Measurements from ENCODE around the gene SLFN5. TPM values are rescaled to one million over a fixed set of nuclear protein-coding genes. Genes with fewer than 3 reads are reported as not detected.
"Not testable (repeated sequence)": the region's sequence is repeated elsewhere in the genome, so short reads cannot be mapped to it uniquely, and the experiment has no call there.

The SLFN5 gene
- total RNA-seq, 1 experiment from 2014 or later = 37.0 TPM

DNA sequence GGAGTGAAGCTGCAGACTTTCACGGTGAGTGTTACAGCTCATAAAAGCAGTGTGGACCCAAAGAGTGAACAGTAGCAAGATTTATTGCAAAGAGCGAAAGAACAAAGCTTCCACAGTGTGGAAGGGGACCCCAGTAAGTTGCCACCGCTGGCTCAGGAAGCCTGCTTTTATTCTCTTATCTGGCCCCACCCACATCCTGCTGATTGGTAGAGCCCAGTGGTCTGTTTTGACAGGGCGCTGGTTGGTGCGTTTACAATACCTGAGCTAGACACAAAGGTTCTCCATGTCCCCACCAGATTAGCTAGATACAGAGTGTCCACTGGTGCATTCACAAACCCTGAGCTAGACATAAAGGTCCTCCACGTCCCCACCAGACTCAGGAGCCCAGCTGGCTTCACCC is 35.6 kb downstream of the SLFN5 start:
- DNase-seq (ENCODE audit: low read depth, low spot score); in situ Hi-C loops (cut with HindIII; ENCODE audit: low pct_unique_long_range_greater_than_20kb, low sequenced_read_pairs): not testable (repeated sequence)

DNA sequence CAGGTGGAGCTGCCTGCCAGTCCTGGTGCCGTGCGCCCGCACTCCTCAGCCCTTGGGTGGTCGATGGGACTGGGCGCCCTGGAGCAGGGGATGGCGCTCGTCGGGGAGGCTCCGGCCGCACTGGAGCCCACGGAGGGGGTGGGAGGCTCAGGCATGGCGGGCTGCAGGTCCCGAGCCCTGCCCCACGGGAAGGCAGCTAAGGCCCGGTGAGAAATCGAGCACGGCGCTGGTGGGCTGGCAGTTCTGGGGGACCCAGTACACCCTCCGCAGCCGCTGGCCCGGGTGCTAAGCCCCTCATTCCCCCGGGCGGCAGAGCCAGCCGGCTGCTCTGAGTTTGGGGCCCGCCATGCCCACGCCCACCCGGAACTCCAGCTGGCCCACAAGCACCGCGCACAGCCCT is 36.0 kb downstream of the SLFN5 start:
- in situ Hi-C loops (cut with HindIII; ENCODE audit: low pct_unique_long_range_greater_than_20kb, low sequenced_read_pairs); DNase-seq (ENCODE audit: low read depth, low spot score): not testable (repeated sequence)

DNA sequence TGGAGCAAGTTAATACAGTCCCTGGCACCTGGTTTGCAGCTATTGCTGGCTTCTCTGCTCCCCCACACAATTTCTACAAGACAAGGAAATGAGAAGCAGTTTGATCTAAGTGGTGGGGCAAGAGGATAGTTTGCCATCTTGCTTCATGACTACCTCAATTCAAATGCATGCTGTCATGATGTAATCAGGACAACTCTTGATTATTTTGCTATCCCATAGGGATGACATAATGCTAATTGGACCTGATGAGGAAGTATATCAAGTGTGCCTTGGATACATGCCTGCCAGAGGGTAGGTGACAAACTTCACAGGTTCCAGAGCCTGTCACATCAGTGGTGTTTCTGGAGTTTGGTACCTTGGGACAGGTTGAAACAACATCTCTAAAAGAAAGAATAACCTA is 40.9 kb downstream of the SLFN5 start:
- DNase-seq (ENCODE audit: low read depth, low spot score) = no peak
- in situ Hi-C loops (cut with HindIII; ENCODE audit: low pct_unique_long_range_greater_than_20kb, low sequenced_read_pairs) = no loop called here

DNA sequence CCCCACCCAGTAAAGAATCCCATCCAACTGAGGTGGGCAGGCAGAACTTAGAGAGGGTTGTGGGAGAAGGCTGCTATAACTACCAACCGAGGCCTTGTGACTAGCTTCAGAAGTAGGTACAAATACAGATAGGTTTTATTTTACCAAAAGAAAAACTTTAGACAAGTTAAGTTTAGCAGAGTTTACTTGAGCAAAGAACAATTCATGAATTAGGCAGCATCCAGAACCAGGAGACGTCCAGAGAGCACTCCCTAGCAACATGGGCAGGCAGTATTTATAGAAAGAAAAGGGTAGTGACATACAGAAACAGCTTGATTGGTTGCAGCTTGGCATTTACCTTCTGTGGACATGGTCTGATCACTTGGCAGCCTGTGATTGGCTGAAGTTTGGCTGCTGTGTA is 42.1 kb downstream of the SLFN5 start:
- in situ Hi-C loops (cut with HindIII; ENCODE audit: low pct_unique_long_range_greater_than_20kb, low sequenced_read_pairs) = no loop called here
- no peak for DNase-seq (ENCODE audit: low read depth, low spot score)

DNA sequence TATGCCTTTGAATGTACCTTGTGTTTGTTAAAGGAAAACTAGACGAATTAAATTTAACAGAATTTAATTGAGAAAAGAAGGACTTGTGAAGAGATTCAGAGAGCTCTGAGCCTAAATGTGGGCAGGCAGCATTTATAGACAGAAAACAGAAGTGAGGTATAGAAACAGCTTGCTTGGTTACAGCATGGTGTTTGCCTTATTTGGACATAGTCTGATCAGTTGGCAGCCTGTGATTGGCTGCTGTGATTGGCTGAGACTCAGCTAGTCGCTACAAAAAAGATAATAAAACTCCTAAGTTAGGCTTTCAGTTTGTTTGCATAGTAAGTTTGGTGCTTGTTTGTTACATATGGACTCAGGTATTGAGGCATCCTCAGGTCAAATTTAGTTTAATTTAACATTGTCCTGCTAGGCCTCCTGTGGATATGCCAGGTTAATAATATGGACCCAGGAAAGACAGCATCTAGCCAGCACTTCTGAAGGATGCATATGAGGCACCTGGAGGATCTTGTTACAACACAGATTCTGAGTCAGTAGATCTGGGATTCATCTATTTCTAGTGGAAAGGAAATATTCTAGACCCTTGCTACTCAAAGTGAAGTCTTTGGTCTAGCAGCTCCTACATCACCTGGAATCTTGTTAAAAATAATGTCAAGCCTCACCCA is 43.4 kb downstream of the SLFN5 start:
- no peak for DNase-seq (ENCODE audit: low read depth, low spot score)
- in situ Hi-C loops (cut with HindIII; ENCODE audit: low pct_unique_long_range_greater_than_20kb, low sequenced_read_pairs) = no loop called here

DNA sequence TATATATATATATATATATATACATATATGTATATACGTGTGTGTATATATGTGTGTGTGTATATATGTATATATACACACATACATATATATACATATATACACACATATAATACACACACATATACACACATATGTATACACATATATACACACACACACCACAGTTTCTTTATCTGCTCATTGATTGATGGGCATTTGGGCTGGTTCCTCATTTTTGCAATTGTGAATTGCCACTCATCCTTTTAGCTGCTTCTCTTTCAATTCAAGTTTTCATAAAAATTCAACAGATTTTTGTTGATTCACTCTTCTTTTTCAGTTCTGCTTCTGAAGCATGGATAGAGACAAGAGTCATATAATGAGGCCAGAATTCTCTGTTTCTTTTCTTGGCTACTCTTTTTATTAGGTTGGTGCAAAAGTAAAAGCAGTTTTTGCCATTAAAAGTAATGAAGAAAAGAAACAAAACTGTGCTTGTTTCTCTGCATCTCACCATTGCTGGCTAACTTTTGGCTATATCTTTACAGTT is 44.5 kb downstream of the SLFN5 start:
- DNase-seq (ENCODE audit: low read depth, low spot score) = no peak
- in situ Hi-C loops (cut with HindIII; ENCODE audit: low pct_unique_long_range_greater_than_20kb, low sequenced_read_pairs) = no loop called here

DNA sequence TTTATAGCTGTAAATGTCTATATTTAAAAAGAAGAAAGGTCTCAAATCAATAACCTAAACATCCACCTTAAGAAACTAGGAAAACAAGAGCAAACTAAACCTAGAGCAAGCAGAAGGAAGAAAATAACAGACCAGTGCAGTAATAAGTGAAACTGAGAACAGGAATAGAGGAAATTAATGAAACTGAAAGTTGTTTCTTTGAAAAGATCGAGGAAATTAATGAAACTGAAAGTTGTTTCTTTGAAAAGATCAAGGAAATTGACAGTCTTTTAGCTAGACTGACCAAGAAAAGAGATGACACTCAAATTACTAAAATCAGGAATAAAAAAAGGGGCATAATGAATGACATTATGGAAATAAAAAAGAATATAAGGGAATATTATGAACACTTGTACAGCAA is 46.4 kb downstream of the SLFN5 start:
- in situ Hi-C loops (cut with HindIII; ENCODE audit: low pct_unique_long_range_greater_than_20kb, low sequenced_read_pairs) = no loop called here
- DNase-seq (ENCODE audit: low read depth, low spot score) = no peak

DNA sequence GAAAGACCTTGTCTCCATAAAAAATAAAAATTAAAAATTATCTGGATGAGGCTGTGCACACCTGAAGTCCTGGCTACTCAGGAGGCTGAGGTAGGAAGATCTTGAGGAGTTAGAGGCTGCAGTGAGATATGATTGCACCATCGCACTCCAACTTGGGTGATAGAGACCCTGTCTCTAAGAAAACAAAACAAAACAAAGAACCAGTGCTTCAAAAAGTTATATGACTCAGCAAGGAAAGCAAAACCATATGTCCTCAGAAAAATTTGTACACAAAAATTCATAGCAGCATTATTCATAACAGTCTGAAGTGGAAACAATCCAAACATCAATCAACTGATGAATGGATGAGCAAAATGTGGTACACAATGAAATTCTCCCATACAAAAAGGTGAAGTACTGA is 48.9 kb downstream of the SLFN5 start:
- no peak for DNase-seq (ENCODE audit: low read depth, low spot score)

DNA sequence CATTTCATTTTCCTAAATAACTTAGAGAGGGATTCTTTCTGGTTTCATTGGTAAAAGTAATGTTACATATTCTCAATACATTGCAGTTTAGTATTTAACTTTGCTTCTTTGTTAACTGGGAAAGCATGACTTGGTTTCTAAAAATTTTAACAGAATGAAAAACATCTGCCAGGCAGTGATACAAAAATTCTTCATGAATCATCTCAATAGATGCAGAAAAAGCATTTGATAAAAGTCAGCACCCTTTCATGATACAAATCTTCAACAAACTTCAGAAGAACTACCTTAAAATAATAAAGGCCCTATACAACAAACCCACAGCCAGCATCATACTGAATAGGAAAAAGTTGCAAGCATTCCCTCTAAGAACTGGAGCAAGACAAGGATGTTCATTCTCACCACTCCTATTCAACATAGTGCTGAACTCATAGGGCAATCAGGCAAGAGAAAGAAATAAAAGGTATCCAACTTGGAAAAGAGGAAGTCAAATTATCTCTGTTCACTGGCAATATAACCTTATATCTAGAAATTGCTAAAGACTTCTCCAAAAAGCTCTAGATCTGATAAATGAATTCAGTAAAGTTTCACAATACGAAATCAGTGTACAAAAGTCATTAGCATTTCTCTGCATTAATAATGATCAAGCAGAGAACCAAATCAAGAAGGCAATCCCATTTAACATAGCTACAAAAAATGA is 50.4 kb downstream of the SLFN5 start:
- in situ Hi-C loops (cut with HindIII; ENCODE audit: low pct_unique_long_range_greater_than_20kb, low sequenced_read_pairs) = no loop called here
- no peak for DNase-seq (ENCODE audit: low read depth, low spot score)

More for the DNA sequence above, 48.9 kb downstream of the SLFN5 start:
- in situ Hi-C loops (cut with HindIII; ENCODE audit: low pct_unique_long_range_greater_than_20kb, low sequenced_read_pairs) = no loop called here

DNA sequence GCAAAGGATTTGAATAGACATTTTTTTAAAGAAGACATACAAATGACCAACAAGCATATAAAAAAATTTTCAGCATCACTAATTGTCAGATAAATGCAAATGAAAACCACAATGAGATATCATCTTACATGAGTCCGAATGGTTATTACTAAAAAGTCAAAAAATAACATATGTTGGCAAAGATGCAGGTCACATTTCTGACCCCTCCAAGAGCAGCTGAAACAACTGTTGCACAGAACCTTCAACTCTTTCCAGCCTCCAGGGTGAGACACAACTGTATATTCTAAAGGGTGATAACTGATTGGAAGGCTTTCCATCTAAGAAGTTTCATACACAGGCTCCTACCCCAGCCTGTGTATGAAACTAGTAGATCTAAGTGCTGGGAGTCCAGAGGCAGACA is 51.9 kb downstream of the SLFN5 start:
- in situ Hi-C loops (cut with HindIII; ENCODE audit: low pct_unique_long_range_greater_than_20kb, low sequenced_read_pairs) = no loop called here
- no peak for DNase-seq (ENCODE audit: low read depth, low spot score)

DNA sequence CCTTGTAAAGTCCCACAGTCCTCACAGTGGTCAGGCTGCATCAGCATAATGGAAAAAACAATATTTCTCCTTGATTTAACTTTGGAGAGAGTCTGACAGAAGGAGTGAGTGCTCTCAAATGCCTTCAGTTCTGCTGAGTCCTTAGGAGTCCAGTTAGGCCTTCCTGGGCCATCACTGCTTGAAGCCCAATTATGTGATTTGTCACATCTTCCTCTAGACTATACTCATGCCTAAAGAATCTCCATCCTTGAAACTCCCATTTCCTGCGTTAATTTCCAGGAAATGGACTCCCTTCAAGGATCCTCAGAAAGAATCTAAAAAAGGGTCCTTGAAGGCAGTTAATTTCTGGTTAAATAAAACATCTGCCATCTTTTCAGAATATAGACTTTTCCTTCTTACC is 52.8 kb downstream of the SLFN5 start:
- no peak for DNase-seq (ENCODE audit: low read depth, low spot score)
- in situ Hi-C loops (cut with HindIII; ENCODE audit: low pct_unique_long_range_greater_than_20kb, low sequenced_read_pairs) = no loop called here

DNA sequence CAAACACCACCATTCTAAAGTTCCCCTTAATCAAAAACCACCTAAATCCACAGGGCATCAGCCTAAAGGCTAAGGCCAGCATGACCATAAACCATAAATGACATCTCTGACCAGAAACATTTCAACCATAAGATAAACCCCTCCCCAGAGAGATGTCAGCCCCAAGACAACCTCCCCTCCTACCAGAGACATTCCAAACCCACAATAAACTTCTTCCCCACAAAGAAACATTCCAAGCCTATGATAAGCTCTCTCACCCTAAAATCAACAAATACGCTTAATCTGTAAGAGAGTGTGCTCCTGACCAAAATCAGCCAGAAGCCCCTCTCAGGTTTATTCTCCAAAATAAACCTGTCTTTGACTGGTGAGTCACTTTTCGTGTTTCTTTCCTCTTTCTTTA is 54.8 kb downstream of the SLFN5 start:
- in situ Hi-C loops (cut with HindIII; ENCODE audit: low pct_unique_long_range_greater_than_20kb, low sequenced_read_pairs) = no loop called here
- no peak for DNase-seq (ENCODE audit: low read depth, low spot score)

DNA sequence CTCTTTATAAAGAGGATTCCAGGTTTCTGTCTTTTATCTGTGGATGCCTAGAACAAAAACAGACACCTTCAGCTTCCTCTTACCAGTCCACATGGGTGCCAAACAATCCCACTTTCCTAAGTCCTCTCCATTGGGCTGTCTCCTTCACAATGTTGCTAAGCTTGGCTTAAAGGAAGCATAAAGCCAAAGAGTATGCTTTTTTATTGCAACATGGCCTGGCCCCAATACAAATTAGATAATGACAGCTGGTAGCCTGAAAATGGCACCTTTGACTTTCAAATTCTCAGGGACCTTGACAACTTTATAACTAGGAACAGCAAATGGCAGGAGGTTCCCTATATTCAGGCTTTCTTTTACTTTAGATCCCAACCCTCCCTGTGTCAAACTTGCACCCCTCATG is 55.8 kb downstream of the SLFN5 start:
- in situ Hi-C loops (cut with HindIII; ENCODE audit: low pct_unique_long_range_greater_than_20kb, low sequenced_read_pairs) = no loop called here
- DNase-seq (ENCODE audit: low read depth, low spot score) = no peak

DNA sequence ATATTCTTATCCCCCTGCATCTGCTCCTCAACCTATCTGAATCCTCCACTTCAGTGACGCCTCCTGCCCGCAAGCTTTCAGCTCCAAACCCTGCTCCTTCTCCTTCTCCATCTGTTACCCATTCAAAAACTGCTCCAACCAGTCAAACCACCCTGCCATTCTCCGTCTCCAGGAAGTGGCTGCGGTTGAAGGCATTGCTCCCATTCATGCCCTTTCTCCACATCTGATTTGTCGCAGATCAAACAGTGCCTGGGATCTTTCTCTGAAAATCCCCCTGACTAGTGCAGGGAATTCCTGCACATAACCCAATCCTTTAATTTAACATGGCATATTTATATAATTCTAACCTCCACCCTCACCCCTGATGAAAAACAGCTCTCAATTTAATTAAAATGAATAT is 56.3 kb downstream of the SLFN5 start:
- in situ Hi-C loops (cut with HindIII; ENCODE audit: low pct_unique_long_range_greater_than_20kb, low sequenced_read_pairs) = no loop called here
- DNase-seq (ENCODE audit: low read depth, low spot score) = no peak

DNA sequence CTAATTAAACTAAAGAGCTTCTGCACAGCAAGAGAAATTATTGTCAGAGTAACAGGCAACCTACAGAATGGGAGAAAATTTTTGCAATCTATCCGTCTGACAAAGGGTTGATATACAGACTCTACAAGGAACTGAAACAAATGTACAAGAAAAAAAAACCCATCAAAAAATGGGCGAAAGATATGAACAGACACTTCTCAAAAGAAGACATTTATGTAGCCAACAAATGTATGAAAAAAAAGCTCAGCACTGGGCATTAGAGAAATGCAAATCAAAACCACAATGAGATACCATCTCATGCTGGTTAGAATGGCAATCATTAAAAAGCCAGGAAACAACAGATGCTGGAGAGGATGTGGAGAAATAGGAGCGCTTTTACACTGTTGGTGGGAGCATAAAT is 66.5 kb downstream of the SLFN5 start:
- in situ Hi-C loops (cut with HindIII; ENCODE audit: low pct_unique_long_range_greater_than_20kb, low sequenced_read_pairs) = loop anchor here (25.0 kb wide), 1 partner anchor 128 kb away; the partner anchor contains the start of genes SLFN12 and SLFN13
- DNase-seq (ENCODE audit: low read depth, low spot score) = not testable (repeated sequence)

DNA sequence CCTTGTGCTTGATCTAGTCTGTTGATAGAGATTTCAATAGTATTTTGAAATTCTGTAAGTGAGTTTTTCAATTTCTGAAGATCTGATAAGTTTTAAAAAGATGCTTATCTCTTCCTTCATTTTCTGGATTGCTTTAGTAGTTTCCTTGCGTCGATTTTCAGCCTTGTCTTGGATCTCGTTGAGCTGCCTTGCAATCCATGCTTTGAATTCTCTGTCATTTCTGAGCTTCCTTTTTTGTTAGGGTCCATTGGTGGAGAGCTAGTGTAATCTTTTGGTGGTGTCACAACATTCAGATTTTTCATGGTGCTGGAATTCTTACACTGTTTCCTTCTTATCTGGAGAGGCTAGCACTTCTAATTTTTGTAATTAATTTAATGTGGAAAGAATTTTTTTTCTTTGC is 69.5 kb downstream of the SLFN5 start:
- in situ Hi-C loops (cut with HindIII; ENCODE audit: low pct_unique_long_range_greater_than_20kb, low sequenced_read_pairs) = loop anchor here (10.0 to 25.0 kb wide), 2 partner anchors 125 to 222 kb away; partner anchors contain the start of genes SLFN12, SLFN12L and SLFN13
- no peak for DNase-seq (ENCODE audit: low read depth, low spot score)

DNA sequence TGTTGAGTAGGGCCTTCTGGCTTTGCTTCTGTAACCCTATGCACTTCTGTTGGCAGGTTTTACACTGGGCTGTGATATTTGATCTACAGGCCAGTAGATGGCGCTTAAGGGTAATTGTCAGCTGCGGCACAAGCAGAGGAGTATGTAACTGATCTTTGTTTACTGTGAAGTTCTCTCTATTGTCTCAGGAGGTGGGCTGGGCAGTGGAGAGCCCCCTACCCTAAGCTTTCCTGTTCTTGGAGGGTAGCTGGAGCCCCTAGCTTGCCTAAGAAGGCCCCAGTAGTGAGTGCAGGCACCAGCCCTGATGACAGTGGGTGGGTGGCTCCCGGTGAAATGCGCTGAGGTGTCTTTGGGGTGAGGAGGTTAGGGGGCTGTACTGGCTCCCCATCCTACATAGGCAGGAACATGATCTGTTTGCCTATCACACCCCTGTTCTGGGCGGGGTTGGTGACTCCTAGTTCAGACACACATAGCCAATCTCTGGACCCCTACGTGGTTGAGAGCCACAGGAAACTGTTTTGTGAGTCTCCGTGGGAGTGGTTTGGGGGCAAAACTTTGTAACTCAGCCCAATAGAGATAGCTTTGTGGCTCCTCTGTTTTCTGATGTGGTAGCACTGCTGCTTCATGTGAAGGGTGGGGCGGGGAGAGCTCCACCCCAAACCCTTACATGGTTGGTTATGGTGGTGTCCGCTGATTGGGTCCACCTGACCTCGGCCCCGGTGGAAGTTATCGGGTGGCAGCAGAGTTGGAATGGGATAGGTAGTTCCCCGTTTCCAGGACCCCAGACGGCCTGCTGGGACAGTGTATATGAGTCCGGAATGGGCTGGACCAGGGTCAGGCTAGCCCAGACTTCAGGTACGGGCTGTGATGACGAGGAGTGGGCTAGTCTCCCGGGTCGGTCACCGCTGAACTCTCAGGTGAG is 70.2 kb downstream of the SLFN5 start:
- DNase-seq (ENCODE audit: low read depth, low spot score) = peak; percentile 74
- in situ Hi-C loops (cut with HindIII; ENCODE audit: low pct_unique_long_range_greater_than_20kb, low sequenced_read_pairs) = loop anchor here (10.0 to 25.0 kb wide), 2 partner anchors 124 to 222 kb away; partner anchors contain the start of genes SLFN12, SLFN12L and SLFN13

DNA sequence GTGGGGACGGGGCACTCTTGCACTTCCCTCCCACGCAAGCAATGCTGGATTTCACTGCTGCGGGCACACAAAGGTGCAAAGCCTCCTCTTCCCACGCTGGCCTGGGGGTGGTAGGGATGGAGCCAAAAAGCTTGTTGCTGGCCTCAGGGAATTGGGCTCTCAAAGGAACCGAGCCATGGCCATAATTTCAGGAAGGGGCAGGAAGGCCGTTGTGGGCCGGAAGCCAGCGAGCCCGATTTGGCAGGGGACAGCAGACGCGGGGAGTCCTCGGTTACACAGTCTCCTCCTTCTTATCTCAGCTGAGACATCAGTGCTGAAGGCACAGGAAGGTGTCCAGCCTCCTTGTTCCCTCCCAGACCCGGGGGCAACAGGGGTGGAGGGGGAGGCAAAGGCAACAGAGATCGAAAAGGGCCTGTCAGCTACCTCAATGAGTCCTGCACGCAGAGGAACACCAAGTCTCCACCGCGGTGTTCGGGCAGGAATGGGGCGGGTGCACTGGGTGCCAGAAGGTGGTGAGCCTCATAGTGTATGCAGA is 71.1 kb downstream of the SLFN5 start:
- no peak for DNase-seq (ENCODE audit: low read depth, low spot score)
- in situ Hi-C loops (cut with HindIII; ENCODE audit: low pct_unique_long_range_greater_than_20kb, low sequenced_read_pairs) = loop anchor here (10.0 to 25.0 kb wide), 2 partner anchors 123 to 221 kb away; partner anchors contain the start of genes SLFN12, SLFN12L and SLFN13
